Osteoblast (primary cell): ENCODE data around the gene GSE1. TPM values are rescaled to one million over a fixed set of nuclear protein-coding genes. Genes with fewer than 3 reads are reported as not detected.

Source experiments
- DNase-seq: peaks from one replicate; pipeline ENCODE4 v3.0.0; 2011; ENCODE audit warnings: low spot score, mixed read lengths; ENCODE audit not compliant: insufficient read length; ENCODE audit errors: missing footprints
- H2AFZ ChIP-seq: 2 replicates; pipeline ENCODE4 v1.6.0; 2011; ENCODE audit warnings: mild to moderate bottlenecking, low read length
- H3K27ac ChIP-seq: 2 replicates; pipeline ENCODE4 v1.5.1; 2011; ENCODE audit warnings: mild to moderate bottlenecking, low read depth, low read length, moderate library complexity
- H3K27me3 ChIP-seq: 2 replicates; pipeline ENCODE4 v1.6.0; 2012; ENCODE audit warnings: mild to moderate bottlenecking, control low read depth, inconsistent platforms, low read length, moderate library complexity; ENCODE audit not compliant: insufficient read depth
- H3K36me3 ChIP-seq: 2 replicates; pipeline ENCODE4 v1.5.1; 2011; ENCODE audit warnings: mild to moderate bottlenecking, low read length, control low read depth, moderate library complexity; ENCODE audit not compliant: insufficient read depth
- H3K4me1 ChIP-seq: 2 replicates; pipeline ENCODE4 v1.5.1; 2011; ENCODE audit warnings: mild to moderate bottlenecking, low read length, control low read depth, moderate library complexity; ENCODE audit not compliant: insufficient read depth
- H3K4me2 ChIP-seq: 2 replicates; pipeline ENCODE4 v1.6.0; 2011; ENCODE audit warnings: mild to moderate bottlenecking, low read length; ENCODE audit not compliant: insufficient read depth
- H3K4me3 ChIP-seq: fragments of 200-600 bp; sonication (generic); 3 replicates; pipeline ENCODE4 v1.5.1; 2012; ENCODE audit warnings: mild to moderate bottlenecking, low read length, inconsistent platforms; ENCODE audit not compliant: insufficient read depth
- H3K79me2 ChIP-seq: 2 replicates; pipeline ENCODE4 v1.6.0; 2012; ENCODE audit warnings: mild to moderate bottlenecking, low read length, control low read depth, inconsistent platforms; ENCODE audit not compliant: insufficient read depth
- H3K9me3 ChIP-seq: 2 replicates; pipeline ENCODE4 v1.5.1; 2011; ENCODE audit warnings: low read depth, low read length, control low read depth
- H4K20me1 ChIP-seq: 2 replicates; pipeline ENCODE4 v1.6.0; 2012; ENCODE audit warnings: mild to moderate bottlenecking, low read length, control low read depth; ENCODE audit not compliant: insufficient read depth
- total RNA-seq: library from RNA; depleted of rRNA; stranded (reverse); fragments of >200 nt; gene quantifications from 2 replicates; pipeline ENCODE4 v1.2.3, GENCODE V29; 2012
- TF ChIP-seq, protein P1 (sequence below): IDR thresholded peaks from 2 replicates; pipeline ENCODE4 v1.5.1; 2011; ENCODE audit warnings: mild to moderate bottlenecking, low read depth, low read length, moderate library complexity; ENCODE audit errors: extremely low read depth

The GSE1 gene
- total RNA-seq, 1 donor, result 49.6 TPM

DNA sequence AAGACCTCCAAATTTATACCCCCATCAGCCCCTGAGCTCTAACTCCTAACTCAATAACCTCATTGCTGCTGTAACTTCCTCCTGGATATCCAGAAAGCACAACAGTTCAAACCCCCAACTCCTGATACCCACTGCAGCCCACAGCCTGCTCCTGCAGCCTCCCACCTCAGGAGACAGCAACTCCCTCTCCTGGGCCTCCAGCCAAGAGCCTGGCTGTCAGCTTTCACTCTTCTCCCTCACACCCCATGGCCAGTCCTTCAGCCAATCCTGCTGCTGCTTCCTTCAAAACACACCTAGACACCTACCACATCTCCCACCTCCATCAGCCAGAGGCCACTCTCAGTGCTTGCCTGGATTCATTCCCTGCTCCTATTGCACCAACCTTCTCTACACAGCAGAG lies 70.2 kb downstream of the GSE1 start:
- no peaks in the 10 kb centered on the region for H4K20me1 ChIP-seq
- no peak overlapping the region for H3K4me2 ChIP-seq
- H3K4me3 ChIP-seq, result no peak overlapping the region
- H3K27ac ChIP-seq, result no peak overlapping the region
- no peak overlapping the region for H2AFZ ChIP-seq
- H3K27me3 ChIP-seq, result no peaks in the 10 kb centered on the region
- TF ChIP-seq, protein P1, sequence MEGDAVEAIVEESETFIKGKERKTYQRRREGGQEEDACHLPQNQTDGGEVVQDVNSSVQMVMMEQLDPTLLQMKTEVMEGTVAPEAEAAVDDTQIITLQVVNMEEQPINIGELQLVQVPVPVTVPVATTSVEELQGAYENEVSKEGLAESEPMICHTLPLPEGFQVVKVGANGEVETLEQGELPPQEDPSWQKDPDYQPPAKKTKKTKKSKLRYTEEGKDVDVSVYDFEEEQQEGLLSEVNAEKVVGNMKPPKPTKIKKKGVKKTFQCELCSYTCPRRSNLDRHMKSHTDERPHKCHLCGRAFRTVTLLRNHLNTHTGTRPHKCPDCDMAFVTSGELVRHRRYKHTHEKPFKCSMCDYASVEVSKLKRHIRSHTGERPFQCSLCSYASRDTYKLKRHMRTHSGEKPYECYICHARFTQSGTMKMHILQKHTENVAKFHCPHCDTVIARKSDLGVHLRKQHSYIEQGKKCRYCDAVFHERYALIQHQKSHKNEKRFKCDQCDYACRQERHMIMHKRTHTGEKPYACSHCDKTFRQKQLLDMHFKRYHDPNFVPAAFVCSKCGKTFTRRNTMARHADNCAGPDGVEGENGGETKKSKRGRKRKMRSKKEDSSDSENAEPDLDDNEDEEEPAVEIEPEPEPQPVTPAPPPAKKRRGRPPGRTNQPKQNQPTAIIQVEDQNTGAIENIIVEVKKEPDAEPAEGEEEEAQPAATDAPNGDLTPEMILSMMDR, result no peak
- H3K9me3 ChIP-seq, result no peaks in the 10 kb centered on the region
- no peaks in the 10 kb centered on the region for H3K4me1 ChIP-seq
- H3K79me2 ChIP-seq, result peaks cover 2% of the 10 kb centered on the region
- H3K36me3 ChIP-seq, result peaks cover 12% of the 10 kb centered on the region
- DNase-seq, result peak; percentile 52

DNA sequence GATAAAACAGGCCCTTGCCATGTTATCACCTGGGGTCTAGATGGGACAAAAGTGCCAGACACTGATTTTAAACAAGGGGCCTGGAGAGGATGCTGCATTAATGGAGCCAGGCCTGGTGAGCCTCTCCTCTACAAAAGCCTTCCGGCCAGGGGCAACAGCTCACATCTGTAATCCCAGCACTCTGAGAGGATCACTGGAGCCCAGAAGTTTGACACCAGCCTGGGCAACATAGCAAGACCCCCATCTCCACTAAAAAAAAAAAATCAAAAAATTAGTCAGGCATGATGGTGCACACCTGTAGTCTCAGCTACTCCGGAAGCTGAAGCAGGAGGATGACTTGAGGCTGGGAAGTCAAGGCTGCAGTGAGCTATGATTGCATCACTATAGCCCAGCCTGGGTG lies 72.1 kb downstream of the GSE1 start:
- Histone ChIP-seq H3K27ac (no peak overlapping the region), H3K79me2 (peaks cover 2% of the 10 kb centered on the region), H3K4me1 (peaks cover 5% of the 10 kb centered on the region), H4K20me1 (no peaks in the 10 kb centered on the region), H2AFZ (no peak overlapping the region), H3K9me3 (no peaks in the 10 kb centered on the region), H3K36me3 (peaks cover 9% of the 10 kb centered on the region), H3K4me2 (no peak overlapping the region), H3K27me3 (no peaks in the 10 kb centered on the region), H3K4me3 (no peak overlapping the region)
- no peak for DNase-seq
- TF ChIP-seq, protein P1, result no peak

DNA sequence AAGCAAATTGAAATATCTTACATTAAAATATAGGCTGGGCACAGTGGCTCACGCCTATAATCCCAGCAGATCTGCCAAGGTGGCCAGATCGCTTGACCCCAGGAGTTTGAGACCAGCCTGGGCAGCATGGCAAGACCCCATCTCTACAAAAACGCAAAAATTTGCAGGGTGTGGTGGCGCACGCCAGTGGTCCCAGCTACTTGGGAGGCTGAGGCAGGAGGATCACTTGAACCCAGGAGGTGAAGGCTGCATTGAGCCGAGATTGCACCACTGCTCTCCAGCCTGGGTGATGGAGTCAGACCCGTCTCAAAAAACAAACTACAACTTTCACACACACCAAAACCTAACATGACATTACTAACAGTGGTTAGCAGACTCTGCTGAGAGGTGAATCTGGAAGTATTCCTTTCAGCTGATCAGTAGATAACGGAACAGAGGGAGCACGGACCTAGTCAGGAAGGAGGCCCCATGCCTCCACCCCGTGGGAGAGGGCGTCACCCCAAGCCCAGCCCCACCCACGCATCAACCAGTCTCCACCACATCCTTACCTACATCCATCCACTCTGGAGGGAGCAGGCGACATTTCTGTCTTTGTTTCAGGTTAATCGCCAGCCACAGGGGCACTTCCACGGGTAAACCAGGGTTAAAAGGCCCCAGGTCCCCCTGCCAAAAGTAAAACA lies 73.9 kb downstream of the GSE1 start:
- Histone ChIP-seq H4K20me1 (no peaks in the 10 kb centered on the region), H3K4me3 (no peak overlapping the region), H3K79me2 (peaks cover 2% of the 10 kb centered on the region), H3K4me2 (no peak overlapping the region), H3K27me3 (peaks cover 5% of the 10 kb centered on the region), H3K36me3 (no peaks in the 10 kb centered on the region), H3K4me1 (peaks cover 5% of the 10 kb centered on the region), H3K27ac (no peak overlapping the region), H2AFZ (no peak overlapping the region), H3K9me3 (no peaks in the 10 kb centered on the region)
- DNase-seq, result peak; percentile 67
- TF ChIP-seq, protein P1, result no peak

DNA sequence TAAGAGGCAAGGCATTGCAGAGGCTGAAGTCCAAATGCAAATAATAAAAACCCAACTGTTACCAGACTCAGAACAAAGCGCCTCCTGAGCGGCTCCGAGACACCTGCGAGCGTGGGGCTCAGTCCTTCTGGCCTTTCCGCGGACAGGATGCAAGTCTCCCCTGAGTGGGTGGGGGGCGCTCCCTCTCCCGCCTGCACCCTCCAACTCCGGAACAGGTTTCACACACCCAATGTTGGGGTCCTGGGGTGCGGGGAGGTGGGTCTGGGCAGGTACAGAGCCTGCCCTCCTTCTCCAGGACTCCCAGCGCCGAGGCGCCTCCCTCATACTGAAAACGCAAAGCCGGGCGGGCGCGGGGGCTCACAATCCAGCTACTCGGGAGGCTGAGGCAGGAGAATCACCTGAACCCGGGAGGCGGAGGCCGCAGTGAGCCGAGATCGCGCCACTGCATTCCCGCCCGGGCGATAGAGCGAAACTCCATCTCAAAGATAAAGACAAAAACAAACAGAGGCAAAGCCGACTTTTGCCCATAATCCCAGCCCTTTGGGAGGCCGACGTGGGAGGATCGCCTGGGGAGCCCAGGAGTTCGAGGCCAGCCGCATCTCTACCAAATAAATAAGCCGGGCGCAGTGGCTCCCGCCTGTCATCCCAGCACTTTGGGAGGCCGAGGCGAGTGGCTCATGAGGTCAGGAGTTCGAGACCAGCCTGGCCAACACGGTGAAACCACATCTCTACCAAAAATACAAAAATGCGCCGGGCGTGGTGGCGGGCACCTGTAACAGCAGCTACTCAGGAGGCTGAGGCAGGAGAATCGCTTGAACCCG lies 74.7 kb downstream of the GSE1 start:
- peak overlapping the region; percentile 82 for H2AFZ ChIP-seq
- peaks cover 5% of the 10 kb centered on the region for H3K4me1 ChIP-seq
- DNase-seq, result peak; percentile 30
- peak overlapping the region; percentile 93 for H3K4me2 ChIP-seq
- H3K27me3 ChIP-seq, result peaks cover 5% of the 10 kb centered on the region
- TF ChIP-seq, protein P1, result no peak
- H3K9me3 ChIP-seq, result no peaks in the 10 kb centered on the region
- H3K79me2 ChIP-seq, result peaks cover 2% of the 10 kb centered on the region
- no peaks in the 10 kb centered on the region for H3K36me3 ChIP-seq
- H4K20me1 ChIP-seq, result no peaks in the 10 kb centered on the region
- peak overlapping the region; percentile 84 for H3K4me3 ChIP-seq
- H3K27ac ChIP-seq, result no peak overlapping the region
